ENCODE measurements around the gene TGFBR3.

GRCh38 chr1:91729621-91730358 is 156.2 kb downstream of the TGFBR3 start:
- TF ChIP-seq CTCF (conservative IDR thresholded peaks at IDR 0.05; ENCODE audit: low read depth, low read length) (no peak), EZH2 (IDR thresholded peaks at IDR 0.05; ENCODE audit: borderline replicate concordance, low read depth, low read length, poor library complexity, severe bottlenecking) (no peak)

Data from A673 (cell line).